ENCODE measurements around the gene PLET1. TPM values are rescaled to one million over a fixed set of nuclear protein-coding genes. Genes with fewer than 3 reads are reported as not detected.

PLET1 gene
- total and polyA plus RNA-seq, 2 of the 4 experiments (the other 2 are of a cell fraction), result not detected

DNA sequence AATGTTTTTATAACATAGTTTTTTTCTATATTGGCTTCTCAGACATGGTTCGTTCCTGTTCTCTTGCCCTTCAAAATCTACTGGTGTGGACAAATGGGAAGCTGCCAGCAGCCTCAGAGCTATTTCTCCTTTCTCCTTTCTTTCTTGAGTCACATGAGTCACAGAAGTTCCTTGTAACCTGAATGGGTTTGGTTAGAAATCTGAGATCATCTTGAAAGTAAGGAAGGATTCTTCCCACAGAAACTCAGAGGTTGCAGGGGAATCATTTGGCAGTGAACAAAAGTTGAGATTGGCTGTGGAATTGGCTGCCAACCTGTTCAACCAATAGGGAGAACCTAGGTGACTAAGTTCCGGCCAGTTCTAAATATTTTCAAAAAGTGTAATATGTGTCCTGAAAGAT lies 12.5 kb downstream of the PLET1 start:
- DNase-seq (peak; percentile 89), ATAC-seq (ENCODE audit: low read depth) (peak; percentile 33)
- Histone ChIP-seq H2BK20ac (ENCODE audit: low read depth, low read length) (0 out of 2 replicates have a peak overlapping the region, but pooled peaks have one; percentile 51), H4K8ac (ENCODE audit: low read depth in 2 of 2, low read length in 2 of 2) (no peak overlapping the region), H3K36me3 (ENCODE audit: control insufficient read depth, insufficient read depth, low read length) (peaks cover 2% of the 10 kb centered on the region; the same call in 1 of the 2 replicates), H3K4me3 (ENCODE audit: insufficient read depth, low read depth, low read length) (no peak overlapping the region), H3K14ac (replicated peaks; ENCODE audit: low read depth, low read length) (0 out of 2 replicates have a peak overlapping the region, but pooled peaks have one; percentile 8), H3K23ac (ENCODE audit: low read depth, low read length) (peak overlapping the region; percentile 4; the same call in 1 of the 2 replicates), H2AK5ac (ENCODE audit: low read depth, low read length) (no peak overlapping the region), H3K9me1 (ENCODE audit: insufficient read depth, low read length) (peaks cover 5% of the 10 kb centered on the region; the same call in 1 of the 2 replicates), H3K27me3 (ENCODE audit: control insufficient read depth, insufficient read depth, low read length) (no peaks in the 10 kb centered on the region), H3K56ac (ENCODE audit: extremely low read depth, insufficient read depth, low read length) (no peak overlapping the region), H2BK5ac (ENCODE audit: low read depth, low read length, poor library complexity, severe bottlenecking) (no peak overlapping the region), H2BK15ac (ENCODE audit: low read depth, low read length) (no peak overlapping the region; the same call in 2 of the 3 replicates), H3K18ac (ENCODE audit: low read depth, low read length) (peak overlapping the region; percentile 46; the same call in 1 of the 2 replicates), H3K9me3 (ENCODE audit: control insufficient read depth, insufficient read depth, low read length) (no peaks in the 10 kb centered on the region; the same call in 1 of the 2 replicates), H2BK120ac (ENCODE audit: low read depth, low read length) (no peak overlapping the region; the same call in 1 of the 2 replicates), H3K79me1 (ENCODE audit: low read depth in 1 of 2, low read length in 2 of 2) (no peaks in the 10 kb centered on the region), H3K4me1 (ENCODE audit: control insufficient read depth, insufficient read depth, low read length) (peaks cover 3% of the 10 kb centered on the region; the same call in 1 of the 2 replicates), H3K4me2 (ENCODE audit: low read depth, low read length) (no peak overlapping the region), H3K9ac (ENCODE audit: low read depth, low read length) (no peak overlapping the region), H2AFZ (replicated peaks; ENCODE audit: low read length, poor library complexity) (no peak overlapping the region), H3K27ac (ENCODE audit: insufficient read depth, low read length) (no peak overlapping the region), H4K91ac (ENCODE audit: insufficient read depth, low read depth, low read length) (peak overlapping the region; percentile 46; the same call in 1 of the 2 replicates), H4K20me1 (ENCODE audit: insufficient read depth, low read length) (no peaks in the 10 kb centered on the region), H3K4ac (ENCODE audit: low read depth, low read length) (peak overlapping the region; percentile 57; the same call in 1 of the 2 replicates), H2AK9ac (replicated peaks; ENCODE audit: low read depth, low read length, poor library complexity) (peak overlapping the region; percentile 1), H4K5ac (ENCODE audit: low read depth, low read length) (no peak overlapping the region)
- 80% methylated on average over 1 of the region's 2 CpGs; no CpG with 5 or more reads in 1 of the 2 experiments for WGBS, 2 experiments (ENCODE audit: extremely low coverage in 2 of 2, insufficient read length in 1 of 2)
- TF ChIP-seq, protein P1, sequence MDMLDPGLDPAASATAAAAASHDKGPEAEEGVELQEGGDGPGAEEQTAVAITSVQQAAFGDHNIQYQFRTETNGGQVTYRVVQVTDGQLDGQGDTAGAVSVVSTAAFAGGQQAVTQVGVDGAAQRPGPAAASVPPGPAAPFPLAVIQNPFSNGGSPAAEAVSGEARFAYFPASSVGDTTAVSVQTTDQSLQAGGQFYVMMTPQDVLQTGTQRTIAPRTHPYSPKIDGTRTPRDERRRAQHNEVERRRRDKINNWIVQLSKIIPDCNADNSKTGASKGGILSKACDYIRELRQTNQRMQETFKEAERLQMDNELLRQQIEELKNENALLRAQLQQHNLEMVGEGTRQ (IDR thresholded peaks at IDR 0.05; ENCODE audit: low read depth, low read length), result no peak
- TF ChIP-seq RFX5 (IDR thresholded peaks at IDR 0.05; ENCODE audit: low read depth, low read length) (no peak), CEBPB (IDR thresholded peaks at IDR 0.05; ENCODE audit: low read depth, low read length) (no peak), POLR2A (IDR thresholded peaks at IDR 0.05; ENCODE audit: low read depth, low read length) (no peak), CHD1 (IDR thresholded peaks at IDR 0.05; ENCODE audit: low read depth, low read length) (no peak), NFE2L2 (IDR thresholded peaks at IDR 0.05; ENCODE audit: low read depth, low read length) (no peak), BHLHE40 (IDR thresholded peaks at IDR 0.05; ENCODE audit: low read depth, low read length) (no peak), MXI1 (IDR thresholded peaks at IDR 0.05; ENCODE audit: borderline replicate concordance, low read depth, low read length) (no peak), MAZ (IDR thresholded peaks at IDR 0.05; ENCODE audit: borderline replicate concordance, low read depth, low read length) (no peak), MAFK (IDR thresholded peaks at IDR 0.05; ENCODE audit: low read depth, low read length) (no peak), RAD21 (IDR thresholded peaks at IDR 0.05; ENCODE audit: low read length) (no peak), RCOR1 (IDR thresholded peaks at IDR 0.05; ENCODE audit: insufficient replicate concordance, low read length) (no peak), FOS (IDR thresholded peaks at IDR 0.05; ENCODE audit: low read depth, low read length) (no peak), SMC3 (IDR thresholded peaks at IDR 0.05; ENCODE audit: low read depth, low read length) (no peak), CTCF (conservative IDR thresholded peaks at IDR 0.05; ENCODE audit: low read depth, low read length) (no peak)
- TF ChIP-seq, protein P2, sequence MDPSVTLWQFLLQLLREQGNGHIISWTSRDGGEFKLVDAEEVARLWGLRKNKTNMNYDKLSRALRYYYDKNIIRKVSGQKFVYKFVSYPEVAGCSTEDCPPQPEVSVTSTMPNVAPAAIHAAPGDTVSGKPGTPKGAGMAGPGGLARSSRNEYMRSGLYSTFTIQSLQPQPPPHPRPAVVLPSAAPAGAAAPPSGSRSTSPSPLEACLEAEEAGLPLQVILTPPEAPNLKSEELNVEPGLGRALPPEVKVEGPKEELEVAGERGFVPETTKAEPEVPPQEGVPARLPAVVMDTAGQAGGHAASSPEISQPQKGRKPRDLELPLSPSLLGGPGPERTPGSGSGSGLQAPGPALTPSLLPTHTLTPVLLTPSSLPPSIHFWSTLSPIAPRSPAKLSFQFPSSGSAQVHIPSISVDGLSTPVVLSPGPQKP (IDR thresholded peaks at IDR 0.05; ENCODE audit: borderline replicate concordance, low read depth, low read length), result no peak
- intact Hi-C loops (cut with micrococcal nuclease), result no loop called here
- no TSS peak for BruUV-seq (replicated peaks)
- in situ Hi-C loops (cut with MboI; ENCODE audit: low sequenced_read_pairs), result no loop called here
- POLR2A ChIA-PET (ENCODE audit: unreplicated experiment), result interaction anchor here (0.5 kb wide), 1 partner anchor 69 kb away, joined by 3 read pairs; no protein-coding TSS in a partner anchor
- dilution Hi-C loops (cut with HindIII; ENCODE audit: low sequenced_read_pairs, unreplicated experiment), result no loop called here
- CTCF ChIA-PET, result interaction anchor here (0.6 kb wide), 1 partner anchor 31 kb away, joined by 3 read pairs; no protein-coding TSS in a partner anchor
